CD8-positive, alpha-beta memory T cell (primary cell): ENCODE data around the gene FUT6. TPM values are rescaled to one million over a fixed set of nuclear protein-coding genes. Genes with fewer than 3 reads are reported as not detected.

Experiments
- CTCF ChIA-PET: fragments of 350-600 bp; sonication (Branson Sonifier 250); formaldehyde crosslinking; loops from one replicate; lab custom pipeline; 2021; ENCODE audit warnings: antibody characterized with exemption; lab: Charles Lee
- POLR2A ChIA-PET: fragments of 350-600 bp; sonication (Branson Sonifier 250); formaldehyde crosslinking; loops from one replicate; lab custom pipeline; 2021; ENCODE audit warnings: antibody characterized with exemption; lab: Charles Lee
- DNase-seq, 5 donors: peaks; one replicate each; pipeline versions ENCODE4 v3.0.0 to v3.0.0-alpha.2; 2020 to 2022; ENCODE audit warnings: mixed read lengths in 1 of 5
- H3K27ac ChIP-seq: one replicate; pipeline ENCODE4 v1.7.0; 2013; ENCODE audit warnings: low read depth, mild to moderate bottlenecking, low read length, moderate library complexity
- H3K27me3 ChIP-seq: 2 replicates; pipeline ENCODE4 v1.7.0; 2013; ENCODE audit warnings: low read length, mild to moderate bottlenecking; ENCODE audit not compliant: insufficient read depth, poor library complexity, severe bottlenecking
- H3K36me3 ChIP-seq: 2 replicates; pipeline ENCODE4 v1.7.0; 2013; ENCODE audit warnings: mild to moderate bottlenecking, low read length, moderate library complexity; ENCODE audit not compliant: insufficient read depth
- H3K4me1 ChIP-seq: 2 replicates; pipeline ENCODE4 v1.7.0; 2013; ENCODE audit warnings: mild to moderate bottlenecking, low read length, moderate library complexity; ENCODE audit not compliant: insufficient read depth
- H3K4me3 ChIP-seq: 2 replicates; pipeline ENCODE4 v1.7.0; 2013; ENCODE audit warnings: mild to moderate bottlenecking, low read length
- H3K9me3 ChIP-seq: 2 replicates; pipeline ENCODE4 v1.7.0; 2013; ENCODE audit warnings: mild to moderate bottlenecking, low read length
- H3K27ac Mint-ChIP-seq, 8 donors: one replicate each; pipeline ENCODE4 v1.8.0; 2020 to 2021; ENCODE audit warnings: mixed read lengths in 8 of 8, mild to moderate bottlenecking in 6 of 8, inconsistent platforms in 3 of 8, moderate library complexity in 3 of 8
- H3K27me3 Mint-ChIP-seq, 2 donors: one replicate each; pipeline ENCODE4 v1.8.0; 2020 to 2021; ENCODE audit warnings: mixed read lengths in 2 of 2, mild to moderate bottlenecking in 1 of 2, moderate library complexity in 1 of 2
- H3K36me3 Mint-ChIP-seq, 3 donors: one replicate each; pipeline ENCODE4 v1.8.0; 2020 to 2021; ENCODE audit warnings: mixed read lengths in 3 of 3, inconsistent platforms in 1 of 3, mild to moderate bottlenecking in 1 of 3
- H3K4me1 Mint-ChIP-seq, 3 donors: one replicate each; pipeline ENCODE4 v1.8.0; 2020 to 2021; ENCODE audit warnings: mixed read lengths in 3 of 3, inconsistent platforms in 1 of 3, mild to moderate bottlenecking in 1 of 3
- H3K4me3 Mint-ChIP-seq, 7 donors: one replicate each; pipeline ENCODE4 v1.8.0; 2020 to 2021; ENCODE audit warnings: mixed read lengths in 7 of 7, mild to moderate bottlenecking in 6 of 7, moderate library complexity in 4 of 7, inconsistent platforms in 2 of 7
- H3K9me3 Mint-ChIP-seq, 5 donors: one replicate each; pipeline ENCODE4 v1.8.0; 2020 to 2022; ENCODE audit warnings: mixed read lengths in 5 of 5, mild to moderate bottlenecking in 3 of 5, moderate library complexity in 2 of 5, inconsistent platforms in 1 of 5
- polyA plus RNA-seq: library from polyadenylated mRNA; unstranded; fragments of 300-500 nt; fragmentation: Illumina TruSeq; gene quantifications from one replicate; pipeline ENCODE4 v1.2.3, GENCODE V29; 2021
- total RNA-seq, 2 experiments: library from RNA; stranded (reverse); gene quantifications; one replicate each; pipeline ENCODE4 v1.2.3, GENCODE V29; 2021

Gene FUT6
- total and polyA plus RNA-seq, 3 experiments from 2014 or later = not detected

DNA sequence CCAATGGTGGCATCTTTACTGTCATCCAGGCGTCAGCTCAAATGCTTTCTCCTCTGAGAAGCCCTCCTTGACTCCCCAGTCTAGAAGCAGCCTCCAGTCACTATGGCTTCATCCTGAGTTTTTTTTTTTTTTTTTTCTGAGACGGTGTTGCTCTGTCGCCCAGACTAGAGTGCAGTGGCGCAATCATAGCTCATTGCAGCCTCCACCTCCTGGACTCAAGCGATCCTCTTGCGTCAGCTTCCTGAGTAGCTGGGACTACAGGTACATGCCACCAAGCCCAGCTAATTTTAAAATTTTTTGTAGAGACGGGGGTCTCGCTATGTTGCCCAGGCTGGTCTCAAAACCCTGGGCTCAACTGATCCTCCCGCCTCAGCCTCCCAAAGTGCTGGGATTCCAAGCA is 30.4 kb downstream of the FUT6 start:
- Histone ChIP-seq H3K9me3 (no peaks in the 10 kb centered on the region), H3K36me3 (no peaks in the 10 kb centered on the region), H3K4me1 (peaks cover 6% of the 10 kb centered on the region), H3K27ac (no peak overlapping the region), H3K27me3 (no peaks in the 10 kb centered on the region), H3K4me3 (no peak overlapping the region)
- peaks cover 0 to 8% of the 10 kb centered on the region in 2 donors for H3K27me3 Mint-ChIP-seq
- no peaks in the 10 kb centered on the region for H3K36me3 Mint-ChIP-seq
- POLR2A ChIA-PET = no interaction called here
- peaks cover 1 to 9% (median 5%) of the 10 kb centered on the region in 3 donors for H3K4me1 Mint-ChIP-seq
- H3K27ac Mint-ChIP-seq = no peak overlapping the region
- CTCF ChIA-PET = interaction anchor here (1.7 kb wide), 2 partner anchors 16 to 213 kb away, joined by 3 to 4 read pairs; no protein-coding TSS in a partner anchor
- H3K9me3 Mint-ChIP-seq = no peaks in the 10 kb centered on the region
- H3K4me3 Mint-ChIP-seq = no peak overlapping the region
- no peak for DNase-seq

DNA sequence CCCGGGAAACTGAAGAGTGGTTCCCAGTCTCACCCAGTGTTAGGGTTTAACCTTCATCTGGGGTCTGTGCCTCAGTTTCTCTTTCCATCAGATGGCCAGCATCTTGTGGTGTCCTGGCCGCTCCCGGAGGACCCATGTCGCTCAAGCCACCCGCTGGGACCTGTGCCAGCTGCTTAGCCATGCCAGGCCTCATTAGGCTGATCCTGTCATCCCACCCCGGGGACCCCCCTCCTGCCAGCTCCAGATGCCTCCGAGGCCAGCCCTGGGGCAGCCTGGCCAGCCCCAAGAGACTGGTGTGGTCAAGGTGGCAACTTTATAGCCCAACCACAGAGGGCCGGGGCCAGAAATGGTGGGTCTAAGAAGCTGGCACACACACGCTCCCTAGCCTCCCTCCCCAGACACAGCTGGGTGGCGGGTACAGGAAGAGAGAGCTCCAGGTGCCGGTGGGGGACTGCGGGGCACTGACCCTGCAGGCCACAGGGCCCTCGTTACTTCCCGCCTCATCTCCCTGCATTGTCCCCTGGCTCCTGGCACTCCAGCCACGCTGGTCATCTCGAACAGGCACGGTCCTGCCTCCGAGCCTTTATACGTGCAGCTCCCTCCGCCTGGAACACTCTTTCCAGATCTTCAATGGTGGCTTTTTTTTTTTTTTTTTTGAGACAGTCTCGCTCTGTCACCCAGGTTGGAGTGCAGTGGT is 31.2 kb downstream of the FUT6 start:
- Histone ChIP-seq H3K4me1 (peaks cover 14% of the 10 kb centered on the region), H3K27me3 (peaks cover 4% of the 10 kb centered on the region), H3K4me3 (no peak overlapping the region), H3K36me3 (no peaks in the 10 kb centered on the region), H3K27ac (no peak overlapping the region), H3K9me3 (no peaks in the 10 kb centered on the region)
- peak in 1 of 5 donors; percentile 50 for DNase-seq
- POLR2A ChIA-PET = interaction anchor here (0.6 kb wide), 1 partner anchor 11 kb away, joined by 3 read pairs; no protein-coding TSS in a partner anchor
- CTCF ChIA-PET = interaction anchor here (1.7 kb wide), 2 partner anchors 15 to 214 kb away, joined by 3 to 4 read pairs; no protein-coding TSS in a partner anchor
- H3K9me3 Mint-ChIP-seq = no peaks in the 10 kb centered on the region
- H3K4me3 Mint-ChIP-seq = no peak overlapping the region
- peaks cover 6 to 17% (median 13%) of the 10 kb centered on the region in 3 donors for H3K4me1 Mint-ChIP-seq
- H3K27me3 Mint-ChIP-seq = peaks cover 5 to 8% of the 10 kb centered on the region in 2 donors
- H3K27ac Mint-ChIP-seq = no peak overlapping the region
- no peaks in the 10 kb centered on the region for H3K36me3 Mint-ChIP-seq

DNA sequence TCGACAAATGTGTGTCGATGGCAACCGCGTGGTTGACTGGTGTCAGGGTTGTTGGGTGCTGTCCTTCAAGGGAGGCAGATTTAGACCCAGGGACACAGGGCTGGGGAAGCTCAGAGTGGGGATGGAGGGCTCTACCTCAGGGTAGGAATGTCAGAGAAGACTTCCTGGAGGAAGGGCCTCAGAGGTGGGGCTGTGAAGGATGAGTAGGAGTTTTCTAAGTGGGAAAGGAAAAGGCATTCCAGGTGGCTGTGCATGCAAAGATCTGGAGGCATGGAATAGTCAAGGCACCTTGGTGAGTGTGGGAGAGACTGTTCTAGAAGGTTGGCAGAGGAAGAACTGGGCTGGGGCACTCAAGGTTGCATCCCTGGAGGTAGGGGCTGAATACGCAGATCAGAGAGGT is 32.6 kb downstream of the FUT6 start:
- H3K4me1 Mint-ChIP-seq = peaks cover 8 to 25% (median 20%) of the 10 kb centered on the region in 3 donors
- H3K4me3 Mint-ChIP-seq = peak overlapping the region in 2 of 7 donors; percentile 20 to 42

DNA sequence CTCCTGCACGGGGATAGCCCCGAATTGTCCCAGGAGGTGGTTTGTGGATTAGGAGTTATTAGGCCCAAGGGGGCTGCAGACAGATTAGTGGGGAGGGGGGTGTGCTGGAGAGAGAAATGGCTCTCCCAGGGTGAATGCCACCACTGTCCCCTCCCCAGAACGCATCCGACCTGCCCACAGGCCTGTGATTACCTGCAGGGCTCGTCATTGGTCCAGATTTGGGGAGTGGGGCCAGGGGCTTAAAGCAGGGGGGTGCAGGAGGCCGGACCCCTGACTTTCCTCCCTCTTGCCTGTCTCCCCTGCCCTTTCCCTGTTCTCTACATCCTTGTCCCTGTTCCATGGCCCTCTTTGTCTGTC is 33.4 kb downstream of the FUT6 start:
- peak overlapping the region in 2 of 8 donors; percentile 36 to 45 for H3K27ac Mint-ChIP-seq
- H3K36me3 Mint-ChIP-seq = no peaks in the 10 kb centered on the region
- peak overlapping the region in 1 of 7 donors; percentile 32 for H3K4me3 Mint-ChIP-seq
- peaks cover 9 to 27% (median 20%) of the 10 kb centered on the region in 3 donors for H3K4me1 Mint-ChIP-seq
- no peaks in the 10 kb centered on the region for H3K9me3 Mint-ChIP-seq
- Histone ChIP-seq H3K9me3 (no peaks in the 10 kb centered on the region), H3K4me3 (no peak overlapping the region), H3K4me1 (peaks cover 20% of the 10 kb centered on the region), H3K27ac (no peak overlapping the region), H3K36me3 (no peaks in the 10 kb centered on the region), H3K27me3 (peaks cover 6% of the 10 kb centered on the region)
- ChIA-PET CTCF (interaction anchor here (1.1 kb wide), 1 partner anchor 13 kb away, joined by 3 read pairs; no protein-coding TSS in a partner anchor), POLR2A (no interaction called here)
- no peak for DNase-seq
- peaks cover 8 to 13% of the 10 kb centered on the region in 2 donors for H3K27me3 Mint-ChIP-seq

More for the DNA sequence above, 32.6 kb downstream of the FUT6 start:
- no peak for DNase-seq
- ChIA-PET POLR2A (no interaction called here), CTCF (interaction anchor here (0.8 kb wide), 1 partner anchor 16 kb away, joined by 3 read pairs; the partner anchor contains the start of gene DUS3L)
- Histone ChIP-seq H3K27ac (no peak overlapping the region), H3K9me3 (no peaks in the 10 kb centered on the region), H3K4me1 (peaks cover 18% of the 10 kb centered on the region), H3K27me3 (peaks cover 6% of the 10 kb centered on the region), H3K4me3 (no peak overlapping the region), H3K36me3 (no peaks in the 10 kb centered on the region)
- H3K9me3 Mint-ChIP-seq = no peaks in the 10 kb centered on the region
- no peaks in the 10 kb centered on the region for H3K36me3 Mint-ChIP-seq
- H3K27me3 Mint-ChIP-seq = peaks cover 8% of the 10 kb centered on the region in 2 donors
- peak overlapping the region in 3 of 8 donors; percentile 1 to 23 (median 11) for H3K27ac Mint-ChIP-seq

DNA sequence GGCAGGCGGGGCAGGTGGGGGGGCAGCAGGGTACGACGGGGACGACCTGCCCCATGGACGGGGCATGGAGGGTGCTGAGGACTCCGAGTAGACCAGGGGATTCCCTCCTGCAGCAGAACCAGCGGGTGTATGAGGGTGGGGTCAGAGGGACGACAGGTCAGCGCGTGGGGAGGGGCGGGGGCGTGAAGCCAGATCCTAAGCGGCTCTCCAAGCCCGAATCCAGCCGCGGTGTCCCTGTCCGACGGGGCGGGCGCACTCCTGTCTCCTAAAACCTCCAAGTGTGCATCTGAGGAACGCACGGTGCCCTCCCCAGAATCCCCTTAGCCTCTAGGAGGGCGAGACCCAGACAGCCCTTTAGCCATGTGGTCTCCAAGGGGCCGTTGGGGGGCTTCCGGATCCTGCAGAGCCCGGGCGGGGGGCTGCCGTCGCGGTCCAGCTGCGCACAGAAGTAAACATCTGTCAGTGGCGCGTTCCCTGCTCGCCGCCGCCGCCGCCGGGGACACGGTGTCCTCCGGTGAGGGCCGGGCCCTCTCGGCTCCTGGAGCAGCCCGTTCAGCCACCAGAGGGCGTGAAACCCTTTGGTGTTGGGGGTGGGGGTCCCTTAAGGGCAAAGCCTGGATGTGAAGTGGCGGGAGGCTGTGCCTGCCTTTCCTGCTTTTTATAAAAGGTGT is 33.9 kb downstream of the FUT6 start:
- Histone ChIP-seq H3K27me3 (peaks cover 10% of the 10 kb centered on the region), H3K36me3 (no peaks in the 10 kb centered on the region), H3K4me1 (peaks cover 20% of the 10 kb centered on the region), H3K9me3 (no peaks in the 10 kb centered on the region), H3K4me3 (no peak overlapping the region), H3K27ac (no peak overlapping the region)
- CTCF ChIA-PET = interaction anchor here (1.1 kb wide), 1 partner anchor 13 kb away, joined by 3 read pairs; no protein-coding TSS in a partner anchor
- H3K4me3 Mint-ChIP-seq = peak overlapping the region in 6 of 7 donors; percentile 11 to 81 (median 68)
- DNase-seq = peak; percentile 26 to 73 (median 44)
- peaks cover 9 to 27% (median 20%) of the 10 kb centered on the region in 3 donors for H3K4me1 Mint-ChIP-seq
- H3K36me3 Mint-ChIP-seq = no peaks in the 10 kb centered on the region
- peaks cover 9 to 16% of the 10 kb centered on the region in 2 donors for H3K27me3 Mint-ChIP-seq
- no peaks in the 10 kb centered on the region for H3K9me3 Mint-ChIP-seq
- POLR2A ChIA-PET = no interaction called here
- H3K27ac Mint-ChIP-seq = peak overlapping the region in 1 of 8 donors; percentile 55

DNA sequence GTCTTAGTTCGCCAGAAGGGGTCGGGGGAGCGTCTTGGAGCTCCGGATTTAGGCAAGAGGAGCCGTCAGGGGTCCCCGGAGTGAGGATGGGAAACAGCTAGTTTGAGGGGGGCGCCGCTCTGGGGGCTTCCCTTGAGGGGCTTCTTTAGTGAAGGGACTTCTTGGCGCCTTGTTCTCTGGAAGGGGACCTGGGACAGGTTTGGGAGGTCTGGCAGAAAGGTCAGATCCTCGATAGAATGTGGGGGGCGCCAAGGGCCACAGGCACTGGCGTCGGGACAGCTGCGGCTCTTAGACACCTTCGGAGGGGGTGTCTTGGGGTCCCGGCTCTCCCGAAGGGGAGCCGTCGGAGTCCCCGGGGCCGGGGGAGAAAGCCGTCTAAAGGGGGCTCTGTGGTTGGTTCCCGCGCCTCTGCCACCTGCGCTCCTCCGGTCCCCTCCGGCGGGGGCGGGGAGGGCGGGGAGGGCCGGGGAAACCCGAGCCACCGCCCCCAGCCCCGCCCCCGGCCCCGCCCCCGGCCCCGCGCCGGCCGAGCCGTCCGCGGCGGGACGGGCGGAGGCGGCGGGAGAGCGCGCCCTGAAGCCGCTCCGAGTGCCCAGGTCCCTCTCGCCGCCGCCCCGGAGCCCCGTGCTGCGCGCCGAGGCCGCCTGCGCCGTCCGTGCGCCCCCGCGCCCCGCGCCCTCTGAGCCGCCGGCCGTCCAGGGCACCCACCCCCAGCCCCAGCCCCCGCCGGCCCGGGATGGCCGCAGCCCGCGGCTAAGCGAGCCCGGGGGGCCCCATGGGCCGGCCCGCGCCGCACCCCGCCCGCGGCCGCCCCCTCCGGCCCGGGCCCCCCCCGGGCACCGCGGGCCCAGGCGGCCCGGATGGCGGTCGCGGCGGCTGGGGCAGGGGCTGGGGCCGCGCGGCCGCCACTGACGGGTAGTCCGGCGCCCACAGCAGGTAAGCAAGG is 34.7 kb downstream of the FUT6 start, which contains the start of gene NRTN:
Gene NRTN (plus strand): TSS at position 552 of the 946 bp plus-strand sequence. CDS start 19,099 bp downstream, outside the sequence.
- peak in 4 of 5 donors; percentile 23 to 46 (median 38) for DNase-seq
- CTCF ChIA-PET = interaction anchor here (0.7 to 2.5 kb wide), 25 partner anchors 8 to 223 kb away, joined by 3 to 44 read pairs (median 4); partner anchors contain the start of genes DUS3L, LONP1, NDUFA11 and VMAC
- H3K9me3 ChIP-seq = no peaks in the 10 kb centered on the region
- H3K36me3 ChIP-seq = no peaks in the 10 kb centered on the region
- Mint-ChIP-seq H3K36me3 (no peaks in the 10 kb centered on the region), H3K27me3 (peaks cover 11 to 18% of the 10 kb centered on the region in 2 donors), H3K4me1 (peaks cover 9 to 27% (median 20%) of the 10 kb centered on the region in 3 donors), H3K4me3 (peak within 1 kb of the TSS; percentile 27 to 87 (median 67)), H3K27ac (peak within 1 kb of the TSS in 7 of 8 donors; percentile 29 to 88 (median 68)), H3K9me3 (no peaks in the 10 kb centered on the region)
- peak within 1 kb of the TSS; percentile 75 for H3K4me3 ChIP-seq
- peaks cover 20% of the 10 kb centered on the region for H3K4me1 ChIP-seq
- POLR2A ChIA-PET = interaction anchor here (0.6 to 1.5 kb wide), 4 partner anchors 20 to 222 kb away, joined by 3 to 13 read pairs (median 3); partner anchors contain the start of genes NDUFA11 and VMAC
- peak within 1 kb of the TSS; percentile 22 for H3K27ac ChIP-seq
- H3K27me3 ChIP-seq = peaks cover 18% of the 10 kb centered on the region
